ENCODE data around the gene HDHD2. TPM values are rescaled to one million over a fixed set of nuclear protein-coding genes. Genes with fewer than 3 reads are reported as not detected.

HDHD2 gene
- total and polyA plus RNA-seq, 2 donors = 34.1 to 43.0 TPM

DNA sequence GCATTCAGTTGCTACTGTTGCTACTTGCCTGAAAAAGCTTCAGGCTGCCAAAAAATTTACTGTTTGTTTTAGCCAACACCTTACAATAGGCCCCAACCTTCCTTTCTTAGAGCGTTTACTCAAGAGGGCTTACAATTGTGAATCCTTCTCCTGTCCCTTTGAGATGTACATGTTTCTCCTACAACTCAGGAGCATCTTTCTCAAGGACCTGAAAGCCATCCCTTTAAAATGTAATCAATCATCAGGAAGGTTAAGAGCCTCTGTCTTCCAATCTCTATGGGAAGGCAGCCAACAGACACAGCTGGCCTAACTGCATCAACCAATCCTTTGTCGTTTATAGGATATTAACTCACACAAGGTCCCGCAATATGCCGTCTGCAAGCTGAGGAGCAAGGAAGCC lies 29.2 kb upstream of the HDHD2 start:
- Histone ChIP-seq H3K4me1 (ENCODE audit: control insufficient read depth in 2 of 2, insufficient read depth in 2 of 2, low read length in 2 of 2) (no peaks in the 10 kb centered on the region), H3K36me3 (ENCODE audit: control insufficient read depth in 2 of 2, insufficient read depth in 2 of 2, low read length in 1 of 2) (no peaks in the 10 kb centered on the region), H3K9me3 (ENCODE audit: control insufficient read depth in 2 of 2, insufficient read depth in 1 of 2, low read length in 1 of 2) (peaks cover under 1% of the 10 kb centered on the region in 2 donors), H3K27me3 (ENCODE audit: control insufficient read depth in 2 of 2, insufficient read depth in 1 of 2, low read length in 1 of 2) (no peaks in the 10 kb centered on the region), H3K27ac (ENCODE audit: low read depth in 1 of 2, low read length in 1 of 2) (no peak overlapping the region), H3K4me3 (ENCODE audit: low read length in 2 of 2) (no peak overlapping the region)
- DNase-seq (ENCODE audit: low read depth in 6 of 9, low spot score in 9 of 9) = no peak
- WGBS = 93% methylated on average over 4 of the region's 4 CpGs

DNA sequence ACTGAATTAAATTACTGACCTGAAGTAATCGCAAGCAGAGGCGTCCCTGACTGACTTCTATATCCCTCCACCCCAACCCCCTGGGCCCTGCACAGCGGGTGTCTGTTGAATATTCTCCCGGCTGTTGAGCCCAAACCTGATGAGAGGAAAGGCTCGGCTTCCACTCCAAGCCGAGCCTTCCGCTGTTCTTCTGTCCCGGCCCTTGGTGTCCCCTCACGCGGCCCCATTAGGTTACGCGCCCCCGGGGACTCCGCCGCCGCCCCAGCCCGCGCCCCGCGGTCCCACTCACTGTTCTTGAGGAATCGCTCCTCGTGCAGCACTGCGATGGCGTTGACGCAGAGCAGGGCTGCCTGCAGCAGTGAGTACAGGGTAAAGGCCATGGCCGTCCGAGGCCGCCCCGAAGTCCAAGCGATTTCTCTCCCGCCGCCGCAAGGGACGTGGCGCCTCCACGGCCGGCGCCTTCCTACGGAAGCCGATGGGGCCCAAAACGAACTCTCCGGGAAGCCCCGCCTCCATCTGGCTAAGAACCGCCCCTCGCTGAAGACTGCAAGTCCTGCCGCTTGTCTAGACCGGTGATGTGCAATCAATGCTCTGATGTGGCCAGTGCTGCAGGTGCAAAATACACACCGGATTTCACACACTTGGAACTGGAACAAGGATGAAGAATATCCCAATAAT lies 25.7 kb upstream of the HDHD2 start, which contains the start of gene IER3IP1:
Gene IER3IP1, minus strand, starts transcription at position 467 of the 678 bp plus-strand sequence. Its CDS starts 87 bp downstream, at position 380.
- Histone ChIP-seq H3K27ac (ENCODE audit: low read depth in 1 of 2, low read length in 1 of 2) (peak within 1 kb of the TSS; percentile 49 to 54), H3K9me3 (ENCODE audit: control insufficient read depth in 2 of 2, insufficient read depth in 1 of 2, low read length in 1 of 2) (no peaks in the 10 kb centered on the region), H3K27me3 (ENCODE audit: control insufficient read depth in 2 of 2, insufficient read depth in 1 of 2, low read length in 1 of 2) (no peaks in the 10 kb centered on the region), H3K4me1 (ENCODE audit: control insufficient read depth in 2 of 2, insufficient read depth in 2 of 2, low read length in 2 of 2) (no peaks in the 10 kb centered on the region), H3K36me3 (ENCODE audit: control insufficient read depth in 2 of 2, insufficient read depth in 2 of 2, low read length in 1 of 2) (no peaks in the 10 kb centered on the region), H3K4me3 (ENCODE audit: low read length in 2 of 2) (peak within 1 kb of the TSS; percentile 94 to 95)
- DNase-seq (ENCODE audit: low read depth in 6 of 9, low spot score in 9 of 9) = peak; percentile 61 to 93 (median 79)
- under 1% methylated on average over 48 of the region's 48 CpGs for WGBS

GRCh38 chr18:47175283-47175897 lies 25.1 kb upstream of the HDHD2 start:
- no peak for DNase-seq (ENCODE audit: low read depth in 6 of 9, low spot score in 9 of 9)
- Histone ChIP-seq H3K9me3 (ENCODE audit: control insufficient read depth in 2 of 2, insufficient read depth in 1 of 2, low read length in 1 of 2) (no peaks in the 10 kb centered on the region), H3K4me1 (ENCODE audit: control insufficient read depth in 2 of 2, insufficient read depth in 2 of 2, low read length in 2 of 2) (no peaks in the 10 kb centered on the region), H3K4me3 (ENCODE audit: low read length in 2 of 2) (peak overlapping the region; percentile 94 to 95), H3K27me3 (ENCODE audit: control insufficient read depth in 2 of 2, insufficient read depth in 1 of 2, low read length in 1 of 2) (no peaks in the 10 kb centered on the region), H3K27ac (ENCODE audit: low read depth in 1 of 2, low read length in 1 of 2) (peak overlapping the region in 1 of 2 donors; percentile 49), H3K36me3 (ENCODE audit: control insufficient read depth in 2 of 2, insufficient read depth in 2 of 2, low read length in 1 of 2) (no peaks in the 10 kb centered on the region)
- WGBS = 12% methylated on average over 24 of the region's 24 CpGs

- Histone ChIP-seq H3K4me3 (ENCODE audit: low read length in 2 of 2) (no peak overlapping the region), H3K27me3 (ENCODE audit: control insufficient read depth in 2 of 2, insufficient read depth in 1 of 2, low read length in 1 of 2) (no peaks in the 10 kb centered on the region), H3K9me3 (ENCODE audit: control insufficient read depth in 2 of 2, insufficient read depth in 1 of 2, low read length in 1 of 2) (no peaks in the 10 kb centered on the region), H3K4me1 (ENCODE audit: control insufficient read depth in 2 of 2, insufficient read depth in 2 of 2, low read length in 2 of 2) (no peaks in the 10 kb centered on the region), H3K27ac (ENCODE audit: low read depth in 1 of 2, low read length in 1 of 2) (no peak overlapping the region), H3K36me3 (ENCODE audit: control insufficient read depth in 2 of 2, insufficient read depth in 2 of 2, low read length in 1 of 2) (no peaks in the 10 kb centered on the region)
- DNase-seq (ENCODE audit: low read depth in 6 of 9, low spot score in 9 of 9) = no peak
- 94% methylated on average over 13 of the region's 13 CpGs for WGBS
These were observed 24.3 kb upstream of the HDHD2 start for GRCh38 chr18:47174545-47175116.

- no peak for DNase-seq (ENCODE audit: low read depth in 6 of 9, low spot score in 9 of 9)
- no peaks in the 10 kb centered on the region for H3K27me3 ChIP-seq (ENCODE audit: control insufficient read depth in 2 of 2, insufficient read depth in 1 of 2, low read length in 1 of 2)
- no peaks in the 10 kb centered on the region for H3K4me1 ChIP-seq (ENCODE audit: control insufficient read depth in 2 of 2, insufficient read depth in 2 of 2, low read length in 2 of 2)
- no peak overlapping the region for H3K4me3 ChIP-seq (ENCODE audit: low read length in 2 of 2)
- H3K27ac ChIP-seq (ENCODE audit: low read depth in 1 of 2, low read length in 1 of 2) = no peak overlapping the region
- WGBS = 97% methylated on average over 2 of the region's 2 CpGs
- no peaks in the 10 kb centered on the region for H3K9me3 ChIP-seq (ENCODE audit: control insufficient read depth in 2 of 2, insufficient read depth in 1 of 2, low read length in 1 of 2)
- H3K36me3 ChIP-seq (ENCODE audit: control insufficient read depth in 2 of 2, insufficient read depth in 2 of 2, low read length in 1 of 2) = no peaks in the 10 kb centered on the region
These were observed 22.2 kb upstream of the HDHD2 start for GRCh38 chr18:47172476-47172875.

DNA sequence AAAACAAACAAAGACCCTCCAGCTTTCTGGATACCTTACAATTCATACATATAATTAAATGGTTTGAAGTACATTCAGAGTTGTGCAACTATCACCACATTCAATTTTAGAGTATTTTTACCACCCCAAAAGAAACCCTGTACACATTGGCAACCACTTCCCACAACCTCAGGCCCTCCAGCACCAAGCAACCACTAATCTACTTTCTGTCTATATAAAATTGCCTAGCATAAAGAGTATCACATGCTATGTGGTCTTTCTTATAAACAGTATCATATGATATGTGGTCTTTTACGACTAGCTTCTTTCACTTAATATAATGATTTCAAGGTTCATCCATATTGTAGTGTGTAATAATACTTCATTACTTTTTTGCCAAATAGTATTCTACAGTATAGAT lies 18.6 kb upstream of the HDHD2 start:
- H3K4me1 ChIP-seq (ENCODE audit: control insufficient read depth in 2 of 2, insufficient read depth in 2 of 2, low read length in 2 of 2) = no peaks in the 10 kb centered on the region
- H3K27me3 ChIP-seq (ENCODE audit: control insufficient read depth in 2 of 2, insufficient read depth in 1 of 2, low read length in 1 of 2) = no peaks in the 10 kb centered on the region
- H3K36me3 ChIP-seq (ENCODE audit: control insufficient read depth in 2 of 2, insufficient read depth in 2 of 2, low read length in 1 of 2) = no peaks in the 10 kb centered on the region
- H3K9me3 ChIP-seq (ENCODE audit: control insufficient read depth in 2 of 2, insufficient read depth in 1 of 2, low read length in 1 of 2) = no peaks in the 10 kb centered on the region
- WGBS = 92% methylated on average over 1 of the region's 1 CpG
- H3K27ac ChIP-seq (ENCODE audit: low read depth in 1 of 2, low read length in 1 of 2) = no peak overlapping the region
- DNase-seq (ENCODE audit: low read depth in 6 of 9, low spot score in 9 of 9) = no peak
- no peak overlapping the region for H3K4me3 ChIP-seq (ENCODE audit: low read length in 2 of 2)

- no peak for DNase-seq (ENCODE audit: low read depth in 6 of 9, low spot score in 9 of 9)
These were observed 18.2 kb upstream of the HDHD2 start for GRCh38 chr18:47168509-47168908.

GRCh38 chr18:47166294-47166693 lies 16.0 kb upstream of the HDHD2 start:
- H3K27me3 ChIP-seq (ENCODE audit: control insufficient read depth in 2 of 2, insufficient read depth in 1 of 2, low read length in 1 of 2) = no peaks in the 10 kb centered on the region
- H3K4me3 ChIP-seq (ENCODE audit: low read length in 2 of 2) = no peak overlapping the region
- over 99% methylated on average over 2 of the region's 2 CpGs for WGBS
- H3K4me1 ChIP-seq (ENCODE audit: control insufficient read depth in 2 of 2, insufficient read depth in 2 of 2, low read length in 2 of 2) = no peaks in the 10 kb centered on the region
- no peak for DNase-seq (ENCODE audit: low read depth in 6 of 9, low spot score in 9 of 9)
- no peak overlapping the region for H3K27ac ChIP-seq (ENCODE audit: low read depth in 1 of 2, low read length in 1 of 2)
- no peaks in the 10 kb centered on the region for H3K36me3 ChIP-seq (ENCODE audit: control insufficient read depth in 2 of 2, insufficient read depth in 2 of 2, low read length in 1 of 2)
- no peaks in the 10 kb centered on the region for H3K9me3 ChIP-seq (ENCODE audit: control insufficient read depth in 2 of 2, insufficient read depth in 1 of 2, low read length in 1 of 2)

More at GRCh38 chr18:47168509-47168908, 18.2 kb upstream of the HDHD2 start:
- H3K4me3 ChIP-seq (ENCODE audit: low read length in 2 of 2) = no peak overlapping the region
- H3K9me3 ChIP-seq (ENCODE audit: control insufficient read depth in 2 of 2, insufficient read depth in 1 of 2, low read length in 1 of 2) = no peaks in the 10 kb centered on the region
- no peaks in the 10 kb centered on the region for H3K36me3 ChIP-seq (ENCODE audit: control insufficient read depth in 2 of 2, insufficient read depth in 2 of 2, low read length in 1 of 2)
- no peak overlapping the region for H3K27ac ChIP-seq (ENCODE audit: low read depth in 1 of 2, low read length in 1 of 2)
- no peaks in the 10 kb centered on the region for H3K27me3 ChIP-seq (ENCODE audit: control insufficient read depth in 2 of 2, insufficient read depth in 1 of 2, low read length in 1 of 2)
- H3K4me1 ChIP-seq (ENCODE audit: control insufficient read depth in 2 of 2, insufficient read depth in 2 of 2, low read length in 2 of 2) = no peaks in the 10 kb centered on the region

DNA sequence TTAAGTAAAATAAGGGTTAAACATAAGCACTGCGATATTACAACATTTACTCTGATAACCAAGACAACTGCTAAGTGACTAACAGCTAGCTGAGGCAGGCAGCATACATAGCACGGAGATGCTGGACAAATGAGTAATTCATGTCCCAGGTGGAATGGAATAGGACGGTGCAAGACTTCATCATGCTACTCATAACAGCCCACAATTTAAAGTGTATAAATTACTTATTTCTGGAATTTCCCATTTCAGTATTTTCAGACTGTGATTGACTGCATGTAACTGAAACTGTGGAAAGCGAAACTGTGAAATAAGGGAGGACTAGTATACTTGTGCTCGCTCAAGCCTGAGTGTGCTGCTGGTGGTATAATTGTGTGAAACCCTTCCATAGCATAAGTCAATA lies 12.9 kb upstream of the HDHD2 start:
- 95% methylated on average over 5 of the region's 5 CpGs for WGBS
- Histone ChIP-seq H3K27me3 (ENCODE audit: control insufficient read depth in 2 of 2, insufficient read depth in 1 of 2, low read length in 1 of 2) (no peaks in the 10 kb centered on the region), H3K36me3 (ENCODE audit: control insufficient read depth in 2 of 2, insufficient read depth in 2 of 2, low read length in 1 of 2) (no peaks in the 10 kb centered on the region), H3K4me3 (ENCODE audit: low read length in 2 of 2) (no peak overlapping the region), H3K27ac (ENCODE audit: low read depth in 1 of 2, low read length in 1 of 2) (no peak overlapping the region), H3K9me3 (ENCODE audit: control insufficient read depth in 2 of 2, insufficient read depth in 1 of 2, low read length in 1 of 2) (no peaks in the 10 kb centered on the region), H3K4me1 (ENCODE audit: control insufficient read depth in 2 of 2, insufficient read depth in 2 of 2, low read length in 2 of 2) (no peaks in the 10 kb centered on the region)
- no peak for DNase-seq (ENCODE audit: low read depth in 6 of 9, low spot score in 9 of 9)
